ENCODE measurements around the gene WWC2. TPM values are rescaled to one million over a fixed set of nuclear protein-coding genes. Genes with fewer than 3 reads are reported as not detected.
A peak's percentile ranks its signal among the peaks of the same experiment; 100 is the strongest.

Gene WWC2
- total RNA-seq, 1 donor from 2014 or later: 48.0 TPM

GRCh38 chr4:183355405-183355804 is 256.3 kb downstream of the WWC2 start:
- no peaks in the 10 kb centered on the region for H3K9me3 Mint-ChIP-seq (ENCODE audit: low read depth)
- H3K4me3 Mint-ChIP-seq (ENCODE audit: unreplicated experiment): no peak overlapping the region
- no peak for DNase-seq (ENCODE audit: low spot score)
- no peaks in the 10 kb centered on the region for H3K27me3 Mint-ChIP-seq (ENCODE audit: low read depth)
- H3K36me3 Mint-ChIP-seq (ENCODE audit: low read depth): peaks cover 1% of the 10 kb centered on the region
- no peak overlapping the region for H3K27ac Mint-ChIP-seq (ENCODE audit: unreplicated experiment)
- no peak for TF ChIP-seq CTCF (IDR thresholded peaks at IDR 0.05)
- H3K4me1 Mint-ChIP-seq (ENCODE audit: low read depth): peaks cover 21% of the 10 kb centered on the region

GRCh38 chr4:183356173-183356830 is 257.2 kb downstream of the WWC2 start:
- peaks cover 1% of the 10 kb centered on the region for H3K36me3 Mint-ChIP-seq (ENCODE audit: low read depth)
- peaks cover 21% of the 10 kb centered on the region for H3K4me1 Mint-ChIP-seq (ENCODE audit: low read depth)
- H3K4me3 Mint-ChIP-seq (ENCODE audit: unreplicated experiment): no peak overlapping the region
- no peak overlapping the region for H3K27ac Mint-ChIP-seq (ENCODE audit: unreplicated experiment)
- H3K27me3 Mint-ChIP-seq (ENCODE audit: low read depth): no peaks in the 10 kb centered on the region
- DNase-seq (ENCODE audit: low spot score): no peak
- no peaks in the 10 kb centered on the region for H3K9me3 Mint-ChIP-seq (ENCODE audit: low read depth)
- TF ChIP-seq CTCF (IDR thresholded peaks at IDR 0.05): no peak

- Mint-ChIP-seq H3K9me3 (ENCODE audit: low read depth) (no peaks in the 10 kb centered on the region), H3K36me3 (ENCODE audit: low read depth) (peaks cover 1% of the 10 kb centered on the region), H3K4me1 (ENCODE audit: low read depth) (peaks cover 21% of the 10 kb centered on the region), H3K27ac (ENCODE audit: unreplicated experiment) (no peak overlapping the region), H3K27me3 (ENCODE audit: low read depth) (no peaks in the 10 kb centered on the region), H3K4me3 (ENCODE audit: unreplicated experiment) (no peak overlapping the region)
- no peak for DNase-seq (ENCODE audit: low spot score)
- TF ChIP-seq CTCF (IDR thresholded peaks at IDR 0.05): no peak
These were observed 258.0 kb downstream of the WWC2 start for GRCh38 chr4:183356931-183357675.

- Mint-ChIP-seq H3K27ac (ENCODE audit: unreplicated experiment) (no peak overlapping the region), H3K4me3 (ENCODE audit: unreplicated experiment) (no peak overlapping the region), H3K27me3 (ENCODE audit: low read depth) (no peaks in the 10 kb centered on the region), H3K4me1 (ENCODE audit: low read depth) (peaks cover 16% of the 10 kb centered on the region), H3K36me3 (ENCODE audit: low read depth) (peaks cover 1% of the 10 kb centered on the region), H3K9me3 (ENCODE audit: low read depth) (no peaks in the 10 kb centered on the region)
- DNase-seq (ENCODE audit: low spot score): no peak
- no peak for TF ChIP-seq CTCF (IDR thresholded peaks at IDR 0.05)
These were observed 259.2 kb downstream of the WWC2 start for GRCh38 chr4:183358215-183358755.

GRCh38 chr4:183360161-183360919 is 261.3 kb downstream of the WWC2 start:
- H3K27me3 Mint-ChIP-seq (ENCODE audit: low read depth): no peaks in the 10 kb centered on the region
- peaks cover 19% of the 10 kb centered on the region for H3K4me1 Mint-ChIP-seq (ENCODE audit: low read depth)
- H3K9me3 Mint-ChIP-seq (ENCODE audit: low read depth): no peaks in the 10 kb centered on the region
- no peak for TF ChIP-seq CTCF (IDR thresholded peaks at IDR 0.05)
- peaks cover 1% of the 10 kb centered on the region for H3K36me3 Mint-ChIP-seq (ENCODE audit: low read depth)
- H3K4me3 Mint-ChIP-seq (ENCODE audit: unreplicated experiment): no peak overlapping the region
- peak overlapping the region; percentile 54 for H3K27ac Mint-ChIP-seq (ENCODE audit: unreplicated experiment)
- no peak for DNase-seq (ENCODE audit: low spot score)
